GM18511 (cell line): ENCODE measurements around the gene TAX1BP1.

ENCODE experiments used
- ATAC-seq: cut with Tn5 transposase; IDR thresholded peaks from one replicate; pipeline ENCODE4 v1.9.1; 2021; ENCODE audit warnings: mild to moderate bottlenecking, moderate library complexity; ENCODE audit not compliant: unreplicated experiment

Gene TAX1BP1

GRCh38 chr7:27873981-27874957 lies 134.3 kb downstream of the TAX1BP1 start:
- ATAC-seq: no peak

- no peak for ATAC-seq
Observed at GRCh38 chr7:27875061-27875460, 135.1 kb downstream of the TAX1BP1 start.

- ATAC-seq: no peak
Observed at GRCh38 chr7:27875832-27876231, 135.9 kb downstream of the TAX1BP1 start.

GRCh38 chr7:27876756-27877155 lies 136.8 kb downstream of the TAX1BP1 start:
- no peak for ATAC-seq
